Lower leg skin (tissue), 4 donors: ENCODE measurements around the gene MB21D2. TPM values are rescaled to one million over a fixed set of nuclear protein-coding genes. Genes with fewer than 3 reads are reported as not detected.

ENCODE experiments used
- DNase-seq, 2 donors: peaks; one replicate each; pipeline ENCODE4 v3.0.0-alpha.2; 2019; ENCODE audit warnings: low spot score in 2 of 2
- H3K4me3 ChIP-seq: fragments of 200-600 bp; sonication (generic); 2 replicates; pipeline ENCODE4 v1.5.1; 2017; ENCODE audit warnings: mild to moderate bottlenecking, low read depth; ENCODE audit not compliant: poor library complexity, severe bottlenecking
- CTCF ChIP-seq, 3 donors: fragments of 450-650 bp; IDR thresholded peaks; one replicate each; pipeline ENCODE4 v1.5.1; 2016; ENCODE audit warnings: antibody characterized with exemption in 3 of 3, mild to moderate bottlenecking in 3 of 3, moderate library complexity in 2 of 3
- POLR2A ChIP-seq, 2 donors: fragments of 450-650 bp; IDR thresholded peaks; one replicate each; pipeline ENCODE4 v1.6.1; 2016 to 2017; ENCODE audit warnings: antibody characterized with exemption in 2 of 2, mild to moderate bottlenecking in 1 of 2, moderate library complexity in 1 of 2
- WGBS, 2 donors: methylation state at CpG; one replicate each; pipeline ENCODE4 v1.1.5; 2018; 5-methylcytosine and 5-hydroxymethylcytosine counted together
- intact Hi-C: fragments of 100-400 bp; cut with DNase I; formaldehyde crosslinking; loops from one replicate; pipeline ENCODE4 v1.15.0; 2023; ENCODE audit warnings: low total_unique reads
- total RNA-seq, 4 donors: library from RNA; depleted of rRNA; stranded (reverse); fragments of >200 nt; gene quantifications; one replicate each; pipeline ENCODE4 v1.1.0, GENCODE V29; 2016

Gene MB21D2
- total RNA-seq, 4 donors from 2014 or later, result 7.9 to 11.8 (median 8.6) TPM

DNA sequence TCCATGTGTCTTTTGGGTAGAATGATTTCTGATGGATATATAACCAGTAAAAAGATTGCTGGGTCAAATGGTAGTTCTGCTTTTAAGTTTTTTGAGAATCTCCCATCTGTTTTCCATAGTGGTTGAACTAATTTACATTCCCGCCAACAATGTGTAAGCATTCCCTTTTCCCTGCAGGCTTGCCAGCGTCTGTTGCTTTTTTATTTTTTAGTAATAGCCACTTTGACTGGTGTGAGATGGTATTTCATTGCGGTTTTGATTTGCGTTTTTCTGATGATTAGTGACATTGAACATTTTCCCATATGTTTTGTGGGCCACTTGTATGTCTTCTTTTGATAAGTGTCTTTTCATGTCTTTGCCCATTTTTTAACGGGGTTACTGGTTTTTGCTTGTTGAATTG, 36.3 kb upstream of the MB21D2 start:
- TF ChIP-seq CTCF (IDR thresholded peaks at IDR 0.05) (no peak), POLR2A (IDR thresholded peaks at IDR 0.05) (no peak)
- no peak overlapping the region for H3K4me3 ChIP-seq
- no peak for DNase-seq
- intact Hi-C loops, result no loop called here
- 76 to 78% methylated on average over 5 of the region's 5 CpGs for WGBS, 2 donors

- 76 to 88% methylated on average over 1 of the region's 1 CpG for WGBS, 2 donors
- no peak for DNase-seq
- TF ChIP-seq CTCF (IDR thresholded peaks at IDR 0.05) (no peak), POLR2A (IDR thresholded peaks at IDR 0.05) (no peak)
- intact Hi-C loops, result no loop called here
- H3K4me3 ChIP-seq, result no peak overlapping the region
Measured at GRCh38 chr3:192947421-192947820, 29.8 kb upstream of the MB21D2 start.

GRCh38 chr3:192943393-192943792, 25.7 kb upstream of the MB21D2 start:
- intact Hi-C loops, result no loop called here
- no peak overlapping the region for H3K4me3 ChIP-seq
- no peak for DNase-seq
- 64 to 69% methylated on average over 2 of the region's 2 CpGs for whole genome bisulfite sequencing, 2 donors
- TF ChIP-seq CTCF (IDR thresholded peaks at IDR 0.05), result no peak
- no peak for TF ChIP-seq POLR2A (IDR thresholded peaks at IDR 0.05)

DNA sequence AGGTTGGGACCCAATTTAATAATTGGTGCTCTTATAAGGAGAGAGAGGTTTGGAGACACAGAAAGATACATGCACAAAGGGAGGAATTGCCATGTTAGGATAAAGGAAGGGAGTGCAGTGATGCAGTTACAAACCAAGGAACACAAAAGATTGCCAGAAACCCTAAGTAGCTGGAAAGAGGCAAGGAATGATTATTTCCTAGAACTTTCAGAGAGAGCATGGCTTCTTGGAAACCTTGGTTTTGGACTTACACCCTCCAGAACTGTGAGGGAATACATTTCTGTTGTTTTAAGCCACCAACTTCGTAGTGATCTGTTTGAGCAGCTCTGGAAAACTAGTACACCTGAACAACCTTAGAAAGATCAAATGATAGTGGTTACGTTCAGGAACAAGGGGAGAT, 25.0 kb upstream of the MB21D2 start:
- TF ChIP-seq POLR2A (IDR thresholded peaks at IDR 0.05), result no peak
- TF ChIP-seq CTCF (IDR thresholded peaks at IDR 0.05), result no peak
- DNase-seq, result no peak
- 70 to 72% methylated on average over 2 of the region's 2 CpGs for WGBS, 2 donors
- intact Hi-C loops, result no loop called here
- H3K4me3 ChIP-seq, result no peak overlapping the region

DNA sequence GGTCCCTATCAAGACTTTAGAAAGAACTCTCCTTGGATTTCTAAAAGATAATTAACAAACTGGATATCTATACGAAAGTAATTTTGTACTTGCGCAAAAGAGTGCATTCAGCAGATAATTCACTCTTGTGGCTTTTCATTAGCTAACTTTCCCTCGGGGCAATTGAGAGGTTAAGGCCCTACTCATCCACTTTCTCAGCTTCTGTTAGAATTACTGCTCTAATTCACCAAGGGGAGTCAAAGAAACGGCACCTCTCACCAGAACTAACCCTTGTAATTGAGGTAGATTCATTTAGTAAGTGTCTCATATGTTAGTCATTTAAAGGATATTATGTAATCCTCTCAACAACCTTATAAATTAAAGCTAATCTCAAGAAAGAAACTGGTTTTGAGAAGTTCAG, 22.5 kb upstream of the MB21D2 start:
- no peak for DNase-seq
- no peak overlapping the region for H3K4me3 ChIP-seq
- TF ChIP-seq CTCF (IDR thresholded peaks at IDR 0.05) (no peak), POLR2A (IDR thresholded peaks at IDR 0.05) (no peak)
- intact Hi-C loops, result no loop called here
- 50 to 56% methylated on average over 4 of the region's 4 CpGs for WGBS, 2 donors

- 80 to 91% methylated on average over 1 of the region's 1 CpG for WGBS, 2 donors
- H3K4me3 ChIP-seq, result no peak overlapping the region
- DNase-seq, result no peak
- no peak for TF ChIP-seq CTCF (IDR thresholded peaks at IDR 0.05)
- TF ChIP-seq POLR2A (IDR thresholded peaks at IDR 0.05), result no peak
- intact Hi-C loops, result no loop called here
Measured at GRCh38 chr3:192935441-192935840, 17.8 kb upstream of the MB21D2 start.
